Activated CD4-positive, alpha-beta T cell treated with anti-CD3 and anti-CD28 coated beads, Interleukin-2, amount 10 ng/mL, durations not matched to agents 7 days and 5 days (primary cell): ENCODE data around the gene LANCL2. TPM values are rescaled to one million over a fixed set of nuclear protein-coding genes. Genes with fewer than 3 reads are reported as not detected.
A peak's percentile ranks its signal among the peaks of the same experiment; 100 is the strongest.

Experiments
- CTCF ChIA-PET: fragments of 350-600 bp; sonication (Branson Sonifier 250); formaldehyde crosslinking; loops from one replicate; lab custom pipeline; 2021; ENCODE audit warnings: antibody characterized with exemption; lab: Charles Lee
- POLR2A ChIA-PET: fragments of 350-600 bp; sonication (Branson Sonifier 250); formaldehyde crosslinking; loops from one replicate; lab custom pipeline; 2021; ENCODE audit warnings: antibody characterized with exemption; lab: Charles Lee
- DNase-seq: peaks from one replicate; pipeline ENCODE4 v3.0.0-alpha.2; 2020
- H3K27ac Mint-ChIP-seq: one replicate; pipeline ENCODE4 v1.8.0; 2021; ENCODE audit warnings: mild to moderate bottlenecking, moderate library complexity, mixed read lengths
- H3K27me3 Mint-ChIP-seq: one replicate; pipeline ENCODE4 v1.8.0; 2021; ENCODE audit warnings: mixed read lengths
- H3K36me3 Mint-ChIP-seq: one replicate; pipeline ENCODE4 v1.8.0; 2021; ENCODE audit warnings: low read depth, mixed read lengths
- H3K4me1 Mint-ChIP-seq: one replicate; pipeline ENCODE4 v1.8.0; 2021; ENCODE audit warnings: mixed read lengths
- H3K4me3 Mint-ChIP-seq: one replicate; pipeline ENCODE4 v1.8.0; 2021; ENCODE audit warnings: mild to moderate bottlenecking, moderate library complexity, mixed read lengths
- H3K9me3 Mint-ChIP-seq: one replicate; pipeline ENCODE4 v1.8.0; 2021; ENCODE audit warnings: mixed read lengths
- total RNA-seq, 2 experiments: library from RNA; stranded (reverse); gene quantifications; one replicate each; pipeline ENCODE4 v1.2.3, GENCODE V29; 2021

LANCL2 gene, protein sequence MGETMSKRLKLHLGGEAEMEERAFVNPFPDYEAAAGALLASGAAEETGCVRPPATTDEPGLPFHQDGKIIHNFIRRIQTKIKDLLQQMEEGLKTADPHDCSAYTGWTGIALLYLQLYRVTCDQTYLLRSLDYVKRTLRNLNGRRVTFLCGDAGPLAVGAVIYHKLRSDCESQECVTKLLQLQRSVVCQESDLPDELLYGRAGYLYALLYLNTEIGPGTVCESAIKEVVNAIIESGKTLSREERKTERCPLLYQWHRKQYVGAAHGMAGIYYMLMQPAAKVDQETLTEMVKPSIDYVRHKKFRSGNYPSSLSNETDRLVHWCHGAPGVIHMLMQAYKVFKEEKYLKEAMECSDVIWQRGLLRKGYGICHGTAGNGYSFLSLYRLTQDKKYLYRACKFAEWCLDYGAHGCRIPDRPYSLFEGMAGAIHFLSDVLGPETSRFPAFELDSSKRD
- 10 to 100 TPM; 10.3 to 12.3 TPM for total RNA-seq

DNA sequence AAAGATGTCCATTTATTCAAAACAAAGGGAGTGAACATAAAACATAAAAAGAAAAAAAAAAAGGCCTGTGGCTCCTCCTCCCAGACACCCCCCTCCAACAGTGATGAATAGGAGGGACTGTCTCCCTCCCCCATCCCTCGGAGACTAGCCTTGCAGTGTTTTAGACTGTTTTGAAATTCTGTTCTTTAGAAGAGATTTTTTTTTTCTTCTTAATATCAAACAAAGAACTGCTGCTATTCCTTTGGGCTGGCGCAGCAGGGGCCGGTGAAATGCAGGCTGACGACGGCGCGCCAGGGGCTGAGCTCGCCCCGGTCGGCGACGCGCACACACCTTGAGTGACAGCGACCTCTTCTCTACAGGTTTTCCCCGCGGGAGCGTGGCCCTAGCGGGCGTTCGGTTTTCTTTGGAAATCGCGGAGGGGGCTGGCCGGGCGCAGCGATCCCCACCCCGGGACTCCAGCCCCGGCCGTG, at the start of gene LANCL2:
LANCL2 (plus strand) TSS at position 133 of the 470 bp plus-strand sequence. CDS start 689 bp downstream, outside the sequence.
- POLR2A ChIA-PET: interaction anchor here (1.1 kb wide), 1 partner anchor 56 kb away, joined by 5 read pairs; no protein-coding TSS in a partner anchor
- DNase-seq: peak; percentile 44

DNA sequence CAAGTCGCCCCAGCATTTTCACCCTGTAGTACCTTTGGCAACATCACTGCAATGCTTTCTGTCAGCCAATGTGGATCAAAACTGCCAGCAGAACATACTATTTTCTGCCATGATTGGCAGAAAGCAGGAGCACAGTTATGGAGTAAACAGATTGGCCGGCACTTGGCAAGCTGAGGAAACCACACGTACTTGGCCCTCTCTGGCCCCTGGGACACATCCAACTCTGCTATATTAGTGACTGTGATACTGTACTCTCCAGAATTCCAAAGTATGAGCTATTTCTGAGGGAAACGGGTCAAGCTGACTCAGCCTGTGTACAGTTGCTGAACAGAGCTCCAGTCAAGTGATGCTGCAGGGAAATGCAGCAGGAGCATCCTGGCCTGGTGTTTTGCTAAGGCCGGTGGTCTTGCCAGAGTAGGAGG, 39.8 kb upstream of the LANCL2 start:
- no peak overlapping the region for H3K27ac Mint-ChIP-seq
- no peaks in the 10 kb centered on the region for H3K4me1 Mint-ChIP-seq
- H3K9me3 Mint-ChIP-seq: no peaks in the 10 kb centered on the region
- ChIA-PET CTCF (no interaction called here), POLR2A (no interaction called here)
- no peak for DNase-seq
- H3K4me3 Mint-ChIP-seq: no peak overlapping the region
- H3K27me3 Mint-ChIP-seq: peaks cover 24% of the 10 kb centered on the region
- H3K36me3 Mint-ChIP-seq: no peaks in the 10 kb centered on the region

More for the DNA sequence above, at the start of gene LANCL2:
- H3K9me3 Mint-ChIP-seq: no peaks in the 10 kb centered on the region
- peaks cover 8% of the 10 kb centered on the region for H3K36me3 Mint-ChIP-seq
- no peaks in the 10 kb centered on the region for H3K27me3 Mint-ChIP-seq
- peak within 1 kb of the TSS; percentile 98 for H3K27ac Mint-ChIP-seq
- H3K4me1 Mint-ChIP-seq: peaks cover 32% of the 10 kb centered on the region
- H3K4me3 Mint-ChIP-seq: peak within 1 kb of the TSS; percentile 95
- CTCF ChIA-PET: interaction anchor here (1.0 to 1.5 kb wide), 4 partner anchors 18 to 137 kb away, joined by 3 to 7 read pairs (median 5); no protein-coding TSS in a partner anchor

DNA sequence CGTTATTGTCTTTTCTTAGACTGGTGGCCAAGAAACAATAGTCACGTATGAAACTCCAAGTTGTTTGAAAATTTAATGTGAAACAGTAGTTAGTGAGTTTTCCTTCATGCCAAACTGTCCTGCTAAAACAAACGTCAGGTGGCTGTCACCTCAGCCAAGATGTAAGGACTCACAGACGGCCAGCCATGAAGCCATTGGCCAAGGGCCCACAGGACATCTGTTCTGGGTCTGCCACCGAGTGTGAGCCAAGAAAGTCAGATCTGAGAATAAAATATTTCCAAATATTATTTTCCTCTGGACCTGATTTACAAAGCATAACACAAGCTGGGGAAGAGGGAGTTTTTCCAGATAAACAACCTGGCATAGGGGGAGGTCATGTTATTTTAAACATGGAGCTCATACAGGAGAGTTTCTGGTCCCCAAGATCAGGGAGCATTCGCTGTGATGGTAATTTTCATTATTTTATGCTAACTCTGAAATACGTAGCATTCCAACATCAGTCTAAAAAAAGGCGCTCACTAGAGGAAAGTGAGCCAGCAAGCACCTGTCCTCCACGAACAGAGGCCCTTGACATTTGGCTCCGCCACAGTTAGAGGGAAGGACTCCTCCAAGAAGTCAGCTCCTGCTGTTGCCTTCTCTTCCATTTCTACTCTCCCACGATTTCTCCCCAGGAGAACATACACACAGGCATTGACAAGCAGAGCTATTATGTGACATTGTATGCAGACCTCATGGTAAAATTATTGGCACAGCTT, 38.9 kb upstream of the LANCL2 start:
- peaks cover 18% of the 10 kb centered on the region for H3K27me3 Mint-ChIP-seq
- ChIA-PET CTCF (interaction anchor here (1.0 kb wide), 1 partner anchor 11 kb away, joined by 3 read pairs; no protein-coding TSS in a partner anchor), POLR2A (no interaction called here)
- no peaks in the 10 kb centered on the region for H3K36me3 Mint-ChIP-seq
- DNase-seq: no peak
- no peak overlapping the region for H3K4me3 Mint-ChIP-seq
- no peaks in the 10 kb centered on the region for H3K4me1 Mint-ChIP-seq
- H3K9me3 Mint-ChIP-seq: no peaks in the 10 kb centered on the region
- H3K27ac Mint-ChIP-seq: no peak overlapping the region

DNA sequence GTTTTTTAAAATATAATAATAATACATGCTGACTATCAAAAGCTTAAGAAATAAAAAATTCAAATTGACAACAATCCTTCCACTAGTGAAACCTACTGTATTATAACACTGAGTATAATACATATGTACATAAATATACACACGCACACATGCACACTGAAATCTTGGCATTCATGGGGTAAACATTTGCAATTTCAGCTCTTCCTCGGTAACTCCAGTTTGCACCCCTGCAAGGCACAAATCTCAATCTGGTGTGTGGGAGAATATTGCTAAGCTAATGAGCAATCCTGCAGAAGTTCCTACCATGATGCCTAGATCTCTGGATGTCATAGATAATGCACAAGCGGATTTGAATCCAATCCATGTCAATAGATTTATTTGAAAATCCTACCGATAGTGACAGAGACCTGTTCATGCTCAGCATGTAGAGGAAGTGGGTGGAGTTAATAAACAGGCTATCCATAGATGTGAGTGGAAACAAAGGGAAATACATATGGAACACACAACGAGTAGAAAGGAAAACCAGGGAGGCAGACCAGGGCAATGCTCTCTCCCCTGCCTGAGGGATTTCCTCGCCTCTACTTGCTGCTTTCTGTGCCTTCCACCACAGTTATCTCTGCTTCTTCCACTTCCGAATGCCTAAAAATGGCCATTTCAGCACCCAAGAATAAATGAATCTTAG, 38.1 kb upstream of the LANCL2 start:
- CTCF ChIA-PET: interaction anchor here (1.0 kb wide), 1 partner anchor 12 kb away, joined by 3 read pairs; no protein-coding TSS in a partner anchor
- no peak overlapping the region for H3K4me3 Mint-ChIP-seq
- H3K27me3 Mint-ChIP-seq: peaks cover 10% of the 10 kb centered on the region
- no peaks in the 10 kb centered on the region for H3K4me1 Mint-ChIP-seq
- POLR2A ChIA-PET: no interaction called here
- H3K9me3 Mint-ChIP-seq: no peaks in the 10 kb centered on the region
- no peak overlapping the region for H3K27ac Mint-ChIP-seq
- H3K36me3 Mint-ChIP-seq: no peaks in the 10 kb centered on the region
- DNase-seq: no peak

DNA sequence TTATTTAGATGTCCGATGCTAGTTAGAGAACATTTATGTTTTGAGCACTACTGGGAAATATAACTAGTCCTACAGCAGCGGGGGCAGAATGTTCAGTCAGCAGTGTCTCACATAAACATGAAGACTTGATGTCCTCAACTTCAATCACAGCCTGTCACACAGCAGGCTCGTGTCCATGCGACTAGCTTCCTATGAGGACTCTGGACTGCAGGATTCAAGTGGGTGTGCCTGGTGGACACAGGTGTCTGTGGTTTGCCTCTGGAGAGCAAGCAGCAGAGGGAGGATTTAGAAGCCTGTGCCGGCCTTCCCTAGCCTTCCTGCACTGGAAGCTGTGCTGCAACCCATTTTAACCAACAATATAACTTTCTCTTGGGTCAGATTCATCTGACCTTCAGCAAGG, 30.0 kb upstream of the LANCL2 start:
- no peaks in the 10 kb centered on the region for H3K4me1 Mint-ChIP-seq
- DNase-seq: no peak
- H3K27me3 Mint-ChIP-seq: peaks cover 16% of the 10 kb centered on the region
- H3K36me3 Mint-ChIP-seq: no peaks in the 10 kb centered on the region
- H3K27ac Mint-ChIP-seq: no peak overlapping the region
- POLR2A ChIA-PET: no interaction called here
- no peaks in the 10 kb centered on the region for H3K9me3 Mint-ChIP-seq
- H3K4me3 Mint-ChIP-seq: no peak overlapping the region
- CTCF ChIA-PET: no interaction called here

DNA sequence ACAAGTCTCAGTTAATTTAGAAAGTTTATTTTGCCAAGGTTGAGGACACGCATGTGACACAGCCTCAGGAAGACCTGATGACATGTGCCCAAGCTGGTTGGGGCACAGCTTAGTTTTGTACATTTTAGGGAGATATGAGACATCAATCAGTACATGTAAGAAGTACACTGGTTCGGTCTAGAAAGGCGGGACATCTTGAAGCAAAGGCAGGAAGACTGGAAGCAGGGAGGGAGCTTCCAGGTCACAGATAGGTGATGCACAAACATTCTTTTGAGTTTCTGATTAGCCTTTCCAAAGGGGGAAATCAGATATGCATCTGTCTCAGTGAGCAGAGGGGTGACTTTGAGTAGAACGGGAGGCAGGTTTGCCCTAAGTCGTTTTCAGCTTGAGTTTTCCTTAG, 29.4 kb upstream of the LANCL2 start:
- ChIA-PET CTCF (no interaction called here), POLR2A (no interaction called here)
- Mint-ChIP-seq H3K27me3 (peaks cover 16% of the 10 kb centered on the region), H3K9me3 (no peaks in the 10 kb centered on the region), H3K4me3 (no peak overlapping the region), H3K4me1 (no peaks in the 10 kb centered on the region), H3K36me3 (no peaks in the 10 kb centered on the region), H3K27ac (no peak overlapping the region)
- no peak for DNase-seq

DNA sequence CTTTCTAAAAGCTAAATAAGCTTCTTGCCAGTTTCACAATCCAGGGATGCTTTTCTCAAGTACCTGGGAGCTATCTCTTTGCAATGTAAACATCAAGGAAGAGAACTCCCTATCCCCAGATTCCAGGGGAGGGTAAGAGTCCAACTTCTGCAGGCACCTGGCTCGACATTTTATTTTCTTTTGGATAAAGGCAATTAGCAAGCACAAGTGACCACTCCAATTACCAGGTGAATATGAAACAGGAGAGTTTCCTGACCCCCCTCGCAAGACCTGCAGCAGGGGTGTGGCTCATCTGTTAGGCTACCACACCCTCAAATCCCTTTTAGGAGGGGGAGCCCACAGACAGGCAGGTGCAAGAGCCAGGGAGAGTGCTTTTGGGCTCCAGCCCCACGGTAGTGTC, 28.6 kb upstream of the LANCL2 start:
- Mint-ChIP-seq H3K9me3 (no peaks in the 10 kb centered on the region), H3K27me3 (peaks cover 16% of the 10 kb centered on the region), H3K4me3 (no peak overlapping the region), H3K36me3 (no peaks in the 10 kb centered on the region), H3K27ac (no peak overlapping the region), H3K4me1 (no peaks in the 10 kb centered on the region)
- CTCF ChIA-PET: no interaction called here
- no peak for DNase-seq
- POLR2A ChIA-PET: no interaction called here

DNA sequence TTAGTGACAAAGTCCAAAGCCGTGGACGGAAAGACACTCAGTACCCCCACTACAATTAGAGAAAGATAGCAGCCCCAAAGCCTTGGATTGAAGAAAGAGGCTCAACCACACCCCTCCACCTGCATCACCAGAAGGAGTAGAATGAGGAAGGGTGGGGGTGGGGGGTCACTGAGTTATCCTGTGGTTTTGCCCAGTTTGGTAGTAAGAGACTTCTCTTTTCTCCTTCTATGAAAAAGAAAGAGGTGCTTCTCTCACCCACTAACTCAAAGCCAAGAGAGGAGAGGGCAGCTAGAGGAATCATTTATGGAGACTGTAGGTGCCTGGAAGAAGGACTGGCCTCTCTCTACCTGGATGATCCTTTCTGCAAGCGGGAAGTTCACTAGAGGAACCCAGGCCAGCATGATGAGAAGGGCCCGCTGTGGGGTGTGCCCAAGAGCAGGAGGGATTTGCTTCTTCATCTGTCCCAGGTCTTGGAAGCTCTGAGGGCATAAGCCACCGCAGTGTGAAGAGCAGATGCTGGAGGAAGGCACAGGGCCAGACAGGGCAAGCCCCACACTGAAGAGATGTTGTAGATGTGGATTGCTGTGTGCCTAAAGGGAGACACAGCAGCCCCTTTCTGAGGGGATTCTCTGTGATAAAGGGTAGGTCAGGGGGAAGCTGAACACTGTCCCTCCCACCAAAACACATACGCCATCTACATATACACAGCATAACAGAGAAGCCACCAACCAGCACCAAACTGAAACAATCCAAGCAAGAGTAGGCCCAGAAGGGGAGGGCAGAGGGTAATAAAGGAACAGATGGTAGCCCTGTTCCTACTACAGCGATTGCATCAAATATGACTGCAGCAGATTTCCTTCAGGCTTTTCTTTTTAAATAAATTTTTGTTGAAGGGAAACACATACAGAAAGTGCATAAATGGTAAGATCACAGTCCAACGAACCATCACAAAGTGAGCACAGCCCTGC, 25.8 kb upstream of the LANCL2 start:
- CTCF ChIA-PET: interaction anchor here (1.2 kb wide), 1 partner anchor 31 kb away, joined by 3 read pairs; no protein-coding TSS in a partner anchor
- no peaks in the 10 kb centered on the region for H3K36me3 Mint-ChIP-seq
- H3K27me3 Mint-ChIP-seq: peaks cover 16% of the 10 kb centered on the region
- DNase-seq: no peak
- H3K4me3 Mint-ChIP-seq: no peak overlapping the region
- H3K9me3 Mint-ChIP-seq: no peaks in the 10 kb centered on the region
- POLR2A ChIA-PET: no interaction called here
- no peak overlapping the region for H3K27ac Mint-ChIP-seq
- H3K4me1 Mint-ChIP-seq: no peaks in the 10 kb centered on the region

DNA sequence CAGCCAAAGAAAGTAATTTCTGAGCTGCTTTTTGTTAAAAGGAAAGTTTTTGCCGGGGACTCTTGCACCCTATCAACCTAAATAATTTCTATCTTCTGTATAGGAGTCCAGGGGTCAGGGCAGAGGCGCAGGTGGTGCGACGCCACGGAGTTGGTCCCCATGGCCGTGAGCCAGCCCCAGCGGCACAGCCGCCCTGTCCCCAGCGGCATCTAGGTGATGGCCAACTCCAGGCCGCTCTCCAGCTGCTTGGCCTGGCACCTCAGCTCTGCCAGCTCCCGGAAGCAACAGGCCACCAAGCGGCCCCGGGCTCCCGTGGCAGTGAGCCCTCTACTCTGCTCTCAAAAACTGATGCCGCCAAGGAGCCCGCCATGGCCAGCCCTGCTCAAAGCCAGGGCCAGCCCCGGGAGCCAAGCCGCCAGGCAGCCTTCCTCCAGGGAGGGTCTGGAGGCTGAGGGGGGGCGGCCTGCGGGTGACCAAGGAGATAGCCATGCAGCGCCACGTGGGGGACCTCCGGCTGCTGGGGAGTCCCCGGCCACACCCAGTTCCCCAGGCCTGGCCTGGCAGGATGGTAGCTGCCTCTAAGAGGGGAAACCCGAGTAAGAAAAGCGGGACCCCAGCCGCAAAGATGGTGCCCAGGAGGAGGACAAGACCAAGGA, 22.8 kb upstream of the LANCL2 start:
- Mint-ChIP-seq H3K36me3 (no peaks in the 10 kb centered on the region), H3K27me3 (peaks cover 9% of the 10 kb centered on the region), H3K4me3 (no peak overlapping the region), H3K27ac (no peak overlapping the region), H3K4me1 (no peaks in the 10 kb centered on the region), H3K9me3 (no peaks in the 10 kb centered on the region)
- POLR2A ChIA-PET: no interaction called here
- DNase-seq: no peak
- CTCF ChIA-PET: no interaction called here

DNA sequence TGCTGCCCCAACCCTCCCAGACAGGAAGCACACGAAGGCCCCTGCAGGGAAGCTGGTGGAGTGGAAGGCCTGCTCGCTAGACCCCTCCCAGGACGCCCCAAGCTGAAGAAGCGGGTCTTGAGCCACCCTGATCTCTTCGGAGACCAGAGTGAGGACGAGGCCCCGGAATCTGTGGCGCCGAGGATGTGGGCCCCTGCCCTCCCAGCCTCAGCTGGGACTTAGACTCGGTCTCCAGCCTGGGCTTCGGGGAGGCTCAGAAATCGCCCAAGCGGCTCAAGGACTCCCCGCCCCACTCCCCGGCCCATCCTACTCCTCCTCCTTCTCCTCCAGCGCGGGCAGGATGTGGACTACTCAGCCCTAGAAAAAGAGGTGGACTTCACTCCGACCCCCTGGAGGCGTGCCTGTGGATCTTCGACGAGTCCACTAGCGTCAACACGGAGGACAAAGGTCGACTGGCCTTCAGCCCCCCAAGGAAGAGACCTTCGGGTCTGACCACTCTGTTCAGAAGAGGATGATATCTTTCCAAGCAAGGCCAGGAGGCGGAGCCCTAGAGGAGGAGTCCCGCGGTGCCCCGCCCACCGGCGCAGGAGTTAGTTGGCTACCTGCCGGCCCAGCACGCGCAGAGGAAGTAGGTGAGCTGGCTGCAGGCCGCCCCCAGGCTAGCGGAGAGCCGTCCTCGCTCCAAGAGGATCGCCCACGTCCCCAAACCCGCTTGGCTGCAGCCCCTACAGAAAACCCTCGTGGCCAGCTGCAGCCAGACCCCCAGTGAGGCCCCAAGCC, 21.9 kb upstream of the LANCL2 start:
- DNase-seq: no peak
- Mint-ChIP-seq H3K4me3 (no peak overlapping the region), H3K27me3 (peaks cover 6% of the 10 kb centered on the region), H3K4me1 (peaks cover under 1% of the 10 kb centered on the region), H3K27ac (no peak overlapping the region), H3K9me3 (no peaks in the 10 kb centered on the region), H3K36me3 (no peaks in the 10 kb centered on the region)
- ChIA-PET CTCF (interaction anchor here (1.3 kb wide), 1 partner anchor 9 kb away, joined by 3 read pairs; no protein-coding TSS in a partner anchor), POLR2A (no interaction called here)
